Subcutaneous abdominal adipose tissue (tissue), 5 donors: ENCODE data around the gene PIPOX.

ENCODE experiments used
- H3K27ac ChIP-seq: one replicate; pipeline ENCODE4 v1.7.0; 2013; ENCODE audit warnings: low read depth, mild to moderate bottlenecking, inconsistent platforms, low read length, moderate library complexity
- H3K27me3 ChIP-seq, 5 donors: one replicate each; pipeline ENCODE4 v1.7.0; 2013; ENCODE audit warnings: low read length in 5 of 5, inconsistent platforms in 1 of 5; ENCODE audit not compliant: control insufficient read depth in 5 of 5, insufficient read depth in 4 of 5
- H3K36me3 ChIP-seq, 5 donors: one replicate each; pipeline ENCODE4 v1.7.0; 2013; ENCODE audit warnings: low read length in 5 of 5; ENCODE audit not compliant: control insufficient read depth in 5 of 5, insufficient read depth in 5 of 5
- H3K4me1 ChIP-seq, 5 donors: one replicate each; pipeline ENCODE4 v1.7.0; 2013; ENCODE audit warnings: low read length in 5 of 5, mild to moderate bottlenecking in 3 of 5, moderate library complexity in 1 of 5; ENCODE audit not compliant: control insufficient read depth in 5 of 5, insufficient read depth in 5 of 5
- H3K4me3 ChIP-seq, 5 donors: one replicate each; pipeline ENCODE4 v1.7.0; 2013; ENCODE audit warnings: low read length in 5 of 5, low read depth in 1 of 5
- H3K9ac ChIP-seq, 5 donors: one replicate each; pipeline ENCODE4 v1.7.0; 2013; ENCODE audit warnings: low read length in 5 of 5, mild to moderate bottlenecking in 4 of 5, moderate library complexity in 3 of 5
- H3K9me3 ChIP-seq, 5 donors: one replicate each; pipeline ENCODE4 v1.7.0; 2013; ENCODE audit warnings: low read length in 5 of 5; ENCODE audit not compliant: control insufficient read depth in 5 of 5
- donor health status: healthy.
- donor health status: healthy.
- donor health status: healthy.
- donor health status: healthy.
- donor health status: healthy.

The PIPOX gene

GRCh38 chr17:29057361-29057760 lies 14.4 kb downstream of the PIPOX start:
- Histone ChIP-seq H3K27ac (no peak overlapping the region), H3K4me3 (no peak overlapping the region), H3K9me3 (no peaks in the 10 kb centered on the region), H3K27me3 (peaks cover 0 to 19% (median 5%) of the 10 kb centered on the region in 5 donors), H3K9ac (no peak overlapping the region), H3K4me1 (peaks cover 0 to 11% (median 0%) of the 10 kb centered on the region in 5 donors), H3K36me3 (no peaks in the 10 kb centered on the region)

GRCh38 chr17:29058391-29058790 lies 15.4 kb downstream of the PIPOX start:
- H3K4me1 ChIP-seq = peaks cover 0 to 11% (median 0%) of the 10 kb centered on the region in 5 donors
- H3K9ac ChIP-seq = no peak overlapping the region
- peaks cover 0 to 19% (median 5%) of the 10 kb centered on the region in 5 donors for H3K27me3 ChIP-seq
- no peak overlapping the region for H3K27ac ChIP-seq
- no peaks in the 10 kb centered on the region for H3K9me3 ChIP-seq
- no peak overlapping the region for H3K4me3 ChIP-seq
- H3K36me3 ChIP-seq = no peaks in the 10 kb centered on the region

- no peak overlapping the region for H3K9ac ChIP-seq
Observed at GRCh38 chr17:29059281-29059680, 16.3 kb downstream of the PIPOX start.

GRCh38 chr17:29060475-29060874 lies 17.5 kb downstream of the PIPOX start:
- H3K9me3 ChIP-seq = no peaks in the 10 kb centered on the region
- H3K4me1 ChIP-seq = peaks cover 0 to 11% (median 0%) of the 10 kb centered on the region in 5 donors
- H3K4me3 ChIP-seq = no peak overlapping the region
- H3K27me3 ChIP-seq = peaks cover 0 to 15% (median 2%) of the 10 kb centered on the region in 5 donors
- no peak overlapping the region for H3K27ac ChIP-seq
- H3K9ac ChIP-seq = no peak overlapping the region
- H3K36me3 ChIP-seq = no peaks in the 10 kb centered on the region

More at GRCh38 chr17:29059281-29059680, 16.3 kb downstream of the PIPOX start:
- Histone ChIP-seq H3K4me1 (peaks cover 0 to 11% (median 0%) of the 10 kb centered on the region in 5 donors), H3K27me3 (peaks cover 0 to 19% (median 5%) of the 10 kb centered on the region in 5 donors), H3K4me3 (no peak overlapping the region), H3K27ac (no peak overlapping the region), H3K9me3 (no peaks in the 10 kb centered on the region), H3K36me3 (no peaks in the 10 kb centered on the region)

GRCh38 chr17:29061036-29061435 lies 18.1 kb downstream of the PIPOX start:
- H3K9ac ChIP-seq = no peak overlapping the region
- peaks cover 0 to 11% (median 0%) of the 10 kb centered on the region in 5 donors for H3K4me1 ChIP-seq
- no peaks in the 10 kb centered on the region for H3K9me3 ChIP-seq
- H3K4me3 ChIP-seq = no peak overlapping the region
- no peaks in the 10 kb centered on the region for H3K36me3 ChIP-seq
- H3K27ac ChIP-seq = no peak overlapping the region
- H3K27me3 ChIP-seq = peaks cover 0 to 14% (median 2%) of the 10 kb centered on the region in 5 donors

- no peaks in the 10 kb centered on the region for H3K36me3 ChIP-seq
- peaks cover 0 to 12% (median 2%) of the 10 kb centered on the region in 5 donors for H3K27me3 ChIP-seq
- H3K4me1 ChIP-seq = peaks cover 0 to 11% (median 0%) of the 10 kb centered on the region in 5 donors
- H3K9ac ChIP-seq = no peak overlapping the region
- H3K4me3 ChIP-seq = no peak overlapping the region
- H3K27ac ChIP-seq = no peak overlapping the region
- no peaks in the 10 kb centered on the region for H3K9me3 ChIP-seq
Observed at GRCh38 chr17:29062215-29062614, 19.3 kb downstream of the PIPOX start.

GRCh38 chr17:29063992-29064391 lies 21.1 kb downstream of the PIPOX start:
- Histone ChIP-seq H3K4me1 (peaks cover 0 to 11% (median 0%) of the 10 kb centered on the region in 5 donors), H3K4me3 (no peak overlapping the region), H3K36me3 (no peaks in the 10 kb centered on the region), H3K9me3 (no peaks in the 10 kb centered on the region), H3K9ac (no peak overlapping the region), H3K27ac (no peak overlapping the region), H3K27me3 (peaks cover 0 to 16% (median 0%) of the 10 kb centered on the region in 5 donors)

- H3K4me1 ChIP-seq = no peaks in the 10 kb centered on the region
- no peak overlapping the region for H3K4me3 ChIP-seq
- no peaks in the 10 kb centered on the region for H3K9me3 ChIP-seq
- no peak overlapping the region for H3K9ac ChIP-seq
- H3K36me3 ChIP-seq = no peaks in the 10 kb centered on the region
- peaks cover 2 to 29% (median 5%) of the 10 kb centered on the region in 5 donors for H3K27me3 ChIP-seq
- no peak overlapping the region for H3K27ac ChIP-seq
Observed at GRCh38 chr17:29066047-29066446, 23.1 kb downstream of the PIPOX start.

- Histone ChIP-seq H3K9ac (no peak overlapping the region), H3K27ac (no peak overlapping the region), H3K36me3 (no peaks in the 10 kb centered on the region)
Observed at GRCh38 chr17:29066606-29067005, 23.7 kb downstream of the PIPOX start.

GRCh38 chr17:29068818-29069217 lies 25.9 kb downstream of the PIPOX start:
- Histone ChIP-seq H3K27ac (no peak overlapping the region), H3K27me3 (peaks cover 5 to 33% (median 12%) of the 10 kb centered on the region in 5 donors), H3K9me3 (no peaks in the 10 kb centered on the region), H3K4me3 (no peak overlapping the region), H3K9ac (no peak overlapping the region), H3K36me3 (no peaks in the 10 kb centered on the region), H3K4me1 (no peaks in the 10 kb centered on the region)

More at GRCh38 chr17:29066606-29067005, 23.7 kb downstream of the PIPOX start:
- no peaks in the 10 kb centered on the region for H3K9me3 ChIP-seq
- peaks cover 5 to 30% (median 9%) of the 10 kb centered on the region in 5 donors for H3K27me3 ChIP-seq
- no peaks in the 10 kb centered on the region for H3K4me1 ChIP-seq
- H3K4me3 ChIP-seq = no peak overlapping the region
